WTC11 (cell line): Measurements from ENCODE around the gene ZNHIT1.

Source experiments
- ETV6 ChIP-seq: sonication (generic); formaldehyde crosslinking; IDR thresholded peaks from 2 replicates; pipeline ENCODE4 v1.8.1; 2022; ENCODE audit warnings: mild to moderate bottlenecking, missing genetic modification reagents
- MYBL2 ChIP-seq: sonication (generic); formaldehyde crosslinking; IDR thresholded peaks from 2 replicates; pipeline ENCODE4 v1.8.1; 2023; ENCODE audit warnings: mild to moderate bottlenecking, moderate library complexity, missing genetic modification reagents
- NFATC4 ChIP-seq: fragments of 250-450 bp; sonication (Bioruptor Pico); IDR thresholded peaks from 2 replicates; pipeline ENCODE4 v1.9.0; 2021; ENCODE audit warnings: mild to moderate bottlenecking
- NFYB ChIP-seq: sonication (generic); formaldehyde crosslinking; conservative IDR thresholded peaks from 2 replicates; pipeline ENCODE4 v1.8.0; 2022; ENCODE audit warnings: low read depth, missing genetic modification reagents
- SP1 ChIP-seq: sonication (generic); formaldehyde crosslinking; conservative IDR thresholded peaks from 2 replicates; pipeline ENCODE4 v1.8.1; 2022; ENCODE audit warnings: missing genetic modification reagents
- ZNF263 ChIP-seq: sonication (generic); formaldehyde crosslinking; IDR thresholded peaks from 2 replicates; pipeline ENCODE4 v1.8.1; 2022; ENCODE audit warnings: low read depth, mild to moderate bottlenecking, moderate library complexity, missing genetic modification reagents
- ZNF396 ChIP-seq: fragments of 250-450 bp; sonication (Bioruptor Pico); IDR thresholded peaks from 2 replicates; pipeline ENCODE4 v1.8.0; 2021; ENCODE audit warnings: mild to moderate bottlenecking, moderate library complexity, borderline replicate concordance
- ZNF423 ChIP-seq: fragments of 250-450 bp; sonication (Bioruptor Pico); IDR thresholded peaks from 2 replicates; pipeline ENCODE4 v2.1.2; 2022; ENCODE audit warnings: mild to moderate bottlenecking, moderate library complexity
- TF ChIP-seq, protein P1 (sequence below): sonication (generic); formaldehyde crosslinking; IDR thresholded peaks from 2 replicates; pipeline ENCODE4 v1.8.1; 2022; ENCODE audit warnings: low read depth, missing genetic modification reagents, borderline replicate concordance
- TF ChIP-seq, protein P2 (sequence below): sonication (generic); formaldehyde crosslinking; IDR thresholded peaks from 2 replicates; pipeline ENCODE4 v1.8.0; 2022; ENCODE audit warnings: mild to moderate bottlenecking, missing genetic modification reagents
- TF ChIP-seq, protein P3 (sequence below): fragments of 200-600 bp; IDR thresholded peaks from 2 replicates; pipeline ENCODE4 v1.8.0; 2022; ENCODE audit warnings: antibody characterized with exemption
- TF ChIP-seq, protein P4 (sequence below): sonication (generic); formaldehyde crosslinking; conservative IDR thresholded peaks from 2 replicates; pipeline ENCODE4 v1.8.1; 2022; ENCODE audit warnings: mild to moderate bottlenecking, missing genetic modification reagents

DNA sequence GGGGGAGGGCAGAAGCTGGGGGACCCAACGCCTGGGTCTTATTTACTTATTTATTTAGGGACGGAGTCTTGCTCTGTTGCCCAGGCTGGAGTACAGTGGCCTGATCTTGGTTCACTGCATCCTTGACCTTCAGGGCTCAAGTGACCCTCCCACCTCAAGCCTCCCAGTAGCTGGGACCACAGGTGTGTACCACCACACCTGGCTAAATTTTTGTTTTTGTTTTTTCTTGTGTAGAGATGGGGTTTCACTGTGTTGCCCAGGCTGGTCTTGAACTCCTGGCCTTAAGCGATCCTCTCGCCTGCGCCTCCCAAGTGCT is 15.4 kb upstream of the ZNHIT1 start:
- TF ChIP-seq, protein P1, sequence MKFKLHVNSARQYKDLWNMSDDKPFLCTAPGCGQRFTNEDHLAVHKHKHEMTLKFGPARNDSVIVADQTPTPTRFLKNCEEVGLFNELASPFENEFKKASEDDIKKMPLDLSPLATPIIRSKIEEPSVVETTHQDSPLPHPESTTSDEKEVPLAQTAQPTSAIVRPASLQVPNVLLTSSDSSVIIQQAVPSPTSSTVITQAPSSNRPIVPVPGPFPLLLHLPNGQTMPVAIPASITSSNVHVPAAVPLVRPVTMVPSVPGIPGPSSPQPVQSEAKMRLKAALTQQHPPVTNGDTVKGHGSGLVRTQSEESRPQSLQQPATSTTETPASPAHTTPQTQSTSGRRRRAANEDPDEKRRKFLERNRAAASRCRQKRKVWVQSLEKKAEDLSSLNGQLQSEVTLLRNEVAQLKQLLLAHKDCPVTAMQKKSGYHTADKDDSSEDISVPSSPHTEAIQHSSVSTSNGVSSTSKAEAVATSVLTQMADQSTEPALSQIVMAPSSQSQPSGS = no peak
- TF ChIP-seq ZNF423 (CRISPR knock-in tag) (no peak), ZNF263 (no peak), SP1 (CRISPR knock-in tag) (no peak), MYBL2 (CRISPR knock-in tag) (no peak), ETV6 (CRISPR knock-in tag) (no peak), NFYB (no peak), ZNF396 (no peak), NFATC4 (no peak)
- TF ChIP-seq, protein P2, sequence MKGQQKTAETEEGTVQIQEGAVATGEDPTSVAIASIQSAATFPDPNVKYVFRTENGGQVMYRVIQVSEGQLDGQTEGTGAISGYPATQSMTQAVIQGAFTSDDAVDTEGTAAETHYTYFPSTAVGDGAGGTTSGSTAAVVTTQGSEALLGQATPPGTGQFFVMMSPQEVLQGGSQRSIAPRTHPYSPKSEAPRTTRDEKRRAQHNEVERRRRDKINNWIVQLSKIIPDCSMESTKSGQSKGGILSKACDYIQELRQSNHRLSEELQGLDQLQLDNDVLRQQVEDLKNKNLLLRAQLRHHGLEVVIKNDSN = no peak
- TF ChIP-seq, protein P3, sequence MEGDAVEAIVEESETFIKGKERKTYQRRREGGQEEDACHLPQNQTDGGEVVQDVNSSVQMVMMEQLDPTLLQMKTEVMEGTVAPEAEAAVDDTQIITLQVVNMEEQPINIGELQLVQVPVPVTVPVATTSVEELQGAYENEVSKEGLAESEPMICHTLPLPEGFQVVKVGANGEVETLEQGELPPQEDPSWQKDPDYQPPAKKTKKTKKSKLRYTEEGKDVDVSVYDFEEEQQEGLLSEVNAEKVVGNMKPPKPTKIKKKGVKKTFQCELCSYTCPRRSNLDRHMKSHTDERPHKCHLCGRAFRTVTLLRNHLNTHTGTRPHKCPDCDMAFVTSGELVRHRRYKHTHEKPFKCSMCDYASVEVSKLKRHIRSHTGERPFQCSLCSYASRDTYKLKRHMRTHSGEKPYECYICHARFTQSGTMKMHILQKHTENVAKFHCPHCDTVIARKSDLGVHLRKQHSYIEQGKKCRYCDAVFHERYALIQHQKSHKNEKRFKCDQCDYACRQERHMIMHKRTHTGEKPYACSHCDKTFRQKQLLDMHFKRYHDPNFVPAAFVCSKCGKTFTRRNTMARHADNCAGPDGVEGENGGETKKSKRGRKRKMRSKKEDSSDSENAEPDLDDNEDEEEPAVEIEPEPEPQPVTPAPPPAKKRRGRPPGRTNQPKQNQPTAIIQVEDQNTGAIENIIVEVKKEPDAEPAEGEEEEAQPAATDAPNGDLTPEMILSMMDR = no peak
- TF ChIP-seq, protein P4, sequence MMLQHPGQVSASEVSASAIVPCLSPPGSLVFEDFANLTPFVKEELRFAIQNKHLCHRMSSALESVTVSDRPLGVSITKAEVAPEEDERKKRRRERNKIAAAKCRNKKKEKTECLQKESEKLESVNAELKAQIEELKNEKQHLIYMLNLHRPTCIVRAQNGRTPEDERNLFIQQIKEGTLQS (CRISPR knock-in tag) = no peak
